Bronchial epithelial cell (primary cell): Measurements from ENCODE around the gene CEP95. TPM values are rescaled to one million over a fixed set of nuclear protein-coding genes. Genes with fewer than 3 reads are reported as not detected.

ENCODE experiments used
- DNase-seq: peaks from one replicate; pipeline ENCODE4 v3.0.0-alpha.2; 2010; ENCODE audit warnings: low read depth
- FAIRE-seq: peaks from 2 replicates; lab custom pipeline; 2011; peaks lifted over from hg19 to GRCh38; lab: Jason Lieb, UNC
- H3K27me3 ChIP-seq: 2 replicates; pipeline ENCODE4 v1.5.1; 2011; ENCODE audit warnings: low read length; ENCODE audit not compliant: control insufficient read depth, insufficient read depth
- H3K36me3 ChIP-seq: 2 replicates; pipeline ENCODE4 v1.5.1; 2011; ENCODE audit warnings: low read length; ENCODE audit not compliant: control insufficient read depth, insufficient read depth
- H3K4me3 ChIP-seq: 2 replicates; pipeline ENCODE4 v1.5.1; 2011; ENCODE audit warnings: mild to moderate bottlenecking, low read depth, low read length, control low read depth
- CTCF ChIP-seq: IDR thresholded peaks from 2 replicates; pipeline ENCODE4 v1.5.1; 2011; ENCODE audit warnings: mild to moderate bottlenecking, moderate library complexity, low read length, control low read depth, inconsistent platforms; ENCODE audit not compliant: insufficient read depth, severe bottlenecking
- total RNA-seq: library from RNA; depleted of rRNA; stranded (reverse); fragments of >200 nt; gene quantifications from 2 replicates; pipeline ENCODE4 v1.2.1, GENCODE V29; 2014

CEP95 gene
- total RNA-seq, 1 donor from 2014 or later: 21.1 TPM

GRCh38 chr17:64515419-64515818 is 8.6 kb downstream of the CEP95 start:
- no peak for TF ChIP-seq CTCF

GRCh38 chr17:64515829-64516228 is 9.1 kb downstream of the CEP95 start:
- H3K4me3 ChIP-seq: no peak overlapping the region
- DNase-seq (no peak), FAIRE-seq (no peak)
- no peak for TF ChIP-seq CTCF
- no peaks in the 10 kb centered on the region for H3K27me3 ChIP-seq
- peaks cover 6% of the 10 kb centered on the region for H3K36me3 ChIP-seq

More at GRCh38 chr17:64515419-64515818, 8.6 kb downstream of the CEP95 start:
- Histone ChIP-seq H3K27me3 (no peaks in the 10 kb centered on the region), H3K36me3 (peaks cover 8% of the 10 kb centered on the region), H3K4me3 (no peak overlapping the region)
- no peak for FAIRE-seq
- no peak for DNase-seq

- FAIRE-seq: no peak
- peaks cover 4% of the 10 kb centered on the region for H3K36me3 ChIP-seq
These were observed 12.8 kb downstream of the CEP95 start for GRCh38 chr17:64519601-64520000.

GRCh38 chr17:64520359-64520758 is 13.6 kb downstream of the CEP95 start:
- FAIRE-seq (no peak), DNase-seq (no peak)
- H3K4me3 ChIP-seq: no peak overlapping the region
- peaks cover 4% of the 10 kb centered on the region for H3K36me3 ChIP-seq
- H3K27me3 ChIP-seq: no peaks in the 10 kb centered on the region
- TF ChIP-seq CTCF: no peak

More at GRCh38 chr17:64519601-64520000, 12.8 kb downstream of the CEP95 start:
- TF ChIP-seq CTCF: no peak
- Histone ChIP-seq H3K27me3 (no peaks in the 10 kb centered on the region), H3K4me3 (no peak overlapping the region)
- no peak for DNase-seq

- no peak for TF ChIP-seq CTCF
- Histone ChIP-seq H3K27me3 (no peaks in the 10 kb centered on the region), H3K4me3 (no peak overlapping the region), H3K36me3 (peaks cover 13% of the 10 kb centered on the region)
- FAIRE-seq: no peak
- DNase-seq: no peak
These were observed 21.1 kb downstream of the CEP95 start for GRCh38 chr17:64527914-64528313.

GRCh38 chr17:64529221-64529620 is 22.4 kb downstream of the CEP95 start:
- DNase-seq (no peak), FAIRE-seq (no peak)
- Histone ChIP-seq H3K36me3 (peaks cover 13% of the 10 kb centered on the region), H3K4me3 (no peak overlapping the region), H3K27me3 (no peaks in the 10 kb centered on the region)
- no peak for TF ChIP-seq CTCF
